ENCODE data around the gene FANCB. TPM values are rescaled to one million over a fixed set of nuclear protein-coding genes. Genes with fewer than 3 reads are reported as not detected.

Gene FANCB
- total RNA-seq, 1 donor from 2014 or later, result 17.0 TPM

- Mint-ChIP-seq H3K27me3 (ENCODE audit: insufficient read depth) (no peaks in the 10 kb centered on the region), H3K4me3 (no peak overlapping the region), H3K9me3 (peaks cover 7% of the 10 kb centered on the region), H3K36me3 (ENCODE audit: low read depth) (no peaks in the 10 kb centered on the region), H3K27ac (no peak overlapping the region), H3K4me1 (ENCODE audit: low read depth) (no peaks in the 10 kb centered on the region)
- intact Hi-C loops (cut with micrococcal nuclease), result no loop called here
- DNase-seq (ENCODE audit: low spot score), result no peak
Measured at GRCh38 chrX:14826319-14826718, 46.5 kb downstream of the FANCB start.

DNA sequence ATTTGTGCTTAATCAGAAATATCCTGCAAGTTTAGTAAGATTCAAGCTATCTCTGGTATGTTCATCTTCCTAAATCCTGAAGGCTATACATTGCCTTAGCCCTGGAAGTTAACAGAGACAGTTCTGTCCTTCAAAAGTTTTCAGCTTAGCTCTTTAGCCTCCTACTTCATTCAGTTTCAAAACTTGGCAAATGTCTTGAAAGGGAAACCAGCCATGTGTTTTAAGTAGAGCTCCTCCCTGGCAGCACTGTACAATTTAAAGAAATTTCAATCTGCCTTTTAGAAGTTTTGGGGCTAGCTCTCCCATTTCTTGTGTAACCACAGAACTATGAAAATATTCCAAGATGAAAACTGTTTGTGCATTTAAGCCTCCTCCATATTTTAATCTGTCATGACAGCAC is 47.0 kb downstream of the FANCB start:
- Mint-ChIP-seq H3K9me3 (peaks cover 7% of the 10 kb centered on the region), H3K36me3 (ENCODE audit: low read depth) (no peaks in the 10 kb centered on the region), H3K27ac (no peak overlapping the region), H3K4me3 (no peak overlapping the region), H3K4me1 (ENCODE audit: low read depth) (no peaks in the 10 kb centered on the region), H3K27me3 (ENCODE audit: insufficient read depth) (no peaks in the 10 kb centered on the region)
- intact Hi-C loops (cut with micrococcal nuclease), result no loop called here
- no peak for DNase-seq (ENCODE audit: low spot score)

GRCh38 chrX:14819769-14820168 is 53.1 kb downstream of the FANCB start:
- no peak for DNase-seq (ENCODE audit: low spot score)
- Mint-ChIP-seq H3K9me3 (no peaks in the 10 kb centered on the region), H3K4me3 (no peak overlapping the region), H3K27ac (no peak overlapping the region), H3K27me3 (ENCODE audit: insufficient read depth) (no peaks in the 10 kb centered on the region), H3K36me3 (ENCODE audit: low read depth) (no peaks in the 10 kb centered on the region), H3K4me1 (ENCODE audit: low read depth) (no peaks in the 10 kb centered on the region)
- intact Hi-C loops (cut with micrococcal nuclease), result no loop called here

DNA sequence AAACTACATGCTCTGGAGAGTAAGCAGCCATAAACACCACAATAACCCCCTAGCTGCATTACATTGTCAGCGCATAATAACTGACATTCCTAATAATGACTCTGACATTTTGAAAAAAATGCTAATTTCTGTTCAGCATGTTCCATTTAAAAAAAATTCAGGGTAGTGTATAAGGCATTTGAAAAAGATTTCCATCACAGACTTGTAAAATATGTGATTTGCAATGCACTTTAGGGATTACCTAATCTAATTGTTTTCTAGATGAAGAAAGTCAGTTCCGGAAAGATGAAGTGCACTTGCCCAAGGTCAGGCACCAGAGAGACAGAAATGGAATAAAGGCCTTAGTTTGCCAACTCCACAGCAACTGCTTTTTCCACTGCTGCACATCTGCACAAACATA is 55.3 kb downstream of the FANCB start:
- no peak for DNase-seq (ENCODE audit: low spot score)
- no peak overlapping the region for H3K27ac Mint-ChIP-seq
- no peaks in the 10 kb centered on the region for H3K9me3 Mint-ChIP-seq
- H3K4me3 Mint-ChIP-seq, result no peak overlapping the region
- no peaks in the 10 kb centered on the region for H3K27me3 Mint-ChIP-seq (ENCODE audit: insufficient read depth)
- no peaks in the 10 kb centered on the region for H3K36me3 Mint-ChIP-seq (ENCODE audit: low read depth)
- no peaks in the 10 kb centered on the region for H3K4me1 Mint-ChIP-seq (ENCODE audit: low read depth)
- intact Hi-C loops (cut with micrococcal nuclease), result no loop called here

DNA sequence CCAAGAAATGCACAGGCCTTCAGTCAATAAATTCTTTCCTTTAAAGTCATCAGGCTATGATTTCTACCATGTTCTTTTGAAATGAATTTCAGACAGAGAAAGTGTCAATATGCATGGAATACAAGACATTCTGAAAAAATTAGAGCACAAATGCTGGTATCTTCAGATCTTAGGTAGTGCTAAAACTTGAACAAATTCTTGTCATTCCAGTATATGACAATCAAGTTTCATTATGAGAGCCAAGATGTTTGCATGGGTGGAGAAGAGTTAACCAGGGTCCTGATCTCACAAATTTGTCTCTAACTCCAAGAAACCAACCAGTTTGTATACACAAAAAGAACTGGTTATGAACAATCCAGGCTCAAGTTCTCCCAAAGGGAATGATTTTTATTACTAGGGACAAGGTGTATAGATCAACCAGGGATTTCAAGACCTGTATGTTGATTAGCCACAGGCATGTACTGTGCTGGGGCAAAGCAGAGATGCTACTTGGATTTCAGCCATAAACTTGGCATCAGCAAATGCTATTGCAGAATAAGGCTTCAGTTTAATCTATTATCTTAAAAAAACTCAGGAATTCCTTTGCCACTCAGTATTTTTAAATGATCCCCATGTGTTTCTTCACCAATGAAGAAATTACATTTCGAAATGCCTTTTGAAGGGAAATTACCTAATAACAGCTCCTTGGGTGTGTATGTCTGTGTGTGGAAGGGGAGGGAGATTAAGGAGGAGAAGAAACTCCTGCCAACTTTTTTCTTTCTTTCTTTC is 69.7 kb downstream of the FANCB start:
- H3K4me3 Mint-ChIP-seq, result no peak overlapping the region

DNA sequence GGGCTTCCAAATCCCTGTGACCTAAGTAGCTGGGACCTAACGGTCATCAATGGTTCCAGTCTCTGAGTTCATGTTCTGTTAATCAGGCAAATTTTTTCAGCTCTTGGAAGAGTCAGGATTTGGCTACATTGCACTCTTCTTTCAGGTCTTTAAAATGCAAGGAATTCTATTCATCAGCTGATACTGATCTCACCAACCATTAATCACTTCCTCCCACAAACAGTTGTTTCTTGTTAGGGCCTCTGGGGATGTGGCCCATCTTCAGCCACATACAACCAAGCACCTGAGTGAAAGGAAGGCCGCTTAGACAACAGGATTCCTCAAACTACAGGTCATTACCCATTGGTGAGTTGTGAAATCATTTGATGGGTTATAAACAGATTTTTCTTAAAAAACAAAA is 71.7 kb downstream of the FANCB start:
- H3K27me3 Mint-ChIP-seq (ENCODE audit: insufficient read depth), result no peaks in the 10 kb centered on the region
- peaks cover 7% of the 10 kb centered on the region for H3K36me3 Mint-ChIP-seq (ENCODE audit: low read depth)
- intact Hi-C loops (cut with micrococcal nuclease), result no loop called here
- no peak for DNase-seq (ENCODE audit: low spot score)
- no peak overlapping the region for H3K4me3 Mint-ChIP-seq
- peaks cover 8% of the 10 kb centered on the region for H3K4me1 Mint-ChIP-seq (ENCODE audit: low read depth)
- peaks cover 28% of the 10 kb centered on the region for H3K9me3 Mint-ChIP-seq
- no peak overlapping the region for H3K27ac Mint-ChIP-seq

More for the DNA sequence above, 69.7 kb downstream of the FANCB start:
- DNase-seq (ENCODE audit: low spot score), result no peak
- Mint-ChIP-seq H3K27me3 (ENCODE audit: insufficient read depth) (no peaks in the 10 kb centered on the region), H3K9me3 (peaks cover 28% of the 10 kb centered on the region), H3K4me1 (ENCODE audit: low read depth) (peaks cover 8% of the 10 kb centered on the region), H3K27ac (no peak overlapping the region), H3K36me3 (ENCODE audit: low read depth) (peaks cover 7% of the 10 kb centered on the region)
- intact Hi-C loops (cut with micrococcal nuclease), result no loop called here

DNA sequence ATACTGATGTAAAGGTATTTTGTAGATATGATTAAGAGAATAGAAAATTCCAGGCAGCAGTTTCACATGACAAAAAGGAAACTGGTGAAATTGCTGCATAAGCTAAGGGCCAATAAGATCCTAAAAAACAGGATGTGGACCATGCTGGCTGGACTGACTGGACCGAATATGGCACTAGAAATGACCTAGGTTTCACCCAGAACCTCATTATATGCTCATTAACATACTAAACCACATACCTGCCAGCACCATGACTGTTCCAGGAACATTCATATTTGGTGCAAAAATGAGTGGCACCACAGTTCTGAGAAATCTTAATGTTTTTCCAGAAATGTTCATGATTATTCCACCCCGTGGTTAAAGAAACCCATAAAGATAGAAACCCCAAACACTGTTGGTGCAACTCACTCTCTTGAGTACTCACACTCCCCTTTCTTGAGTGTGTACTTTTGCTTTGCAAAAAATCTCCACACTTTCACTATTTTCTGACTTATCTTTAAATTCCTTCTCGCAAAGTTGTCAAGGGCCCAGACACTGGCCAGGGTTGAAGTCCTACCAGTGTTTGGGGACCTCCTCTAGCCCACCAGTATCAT is 74.0 kb downstream of the FANCB start:
- no peak for DNase-seq (ENCODE audit: low spot score)
- peaks cover 18% of the 10 kb centered on the region for H3K9me3 Mint-ChIP-seq
- intact Hi-C loops (cut with micrococcal nuclease), result loop anchor here (2.0 to 5.0 kb wide), 4 partner anchors 74 to 403 kb away; partner anchors contain the start of genes FANCB and MOSPD2
- H3K4me3 Mint-ChIP-seq, result no peak overlapping the region
- H3K36me3 Mint-ChIP-seq (ENCODE audit: low read depth), result peaks cover 8% of the 10 kb centered on the region
- peak overlapping the region; percentile 42 for H3K27ac Mint-ChIP-seq
- no peaks in the 10 kb centered on the region for H3K27me3 Mint-ChIP-seq (ENCODE audit: insufficient read depth)
- peaks cover 8% of the 10 kb centered on the region for H3K4me1 Mint-ChIP-seq (ENCODE audit: low read depth)

Other genes with a start within 250 kb of the FANCB start
- 14.3 and 15.1 TPM in 2 replicates for gene MOSPD2, start 352 bp upstream of the FANCB start, total RNA-seq

Measured in activated T-helper 1 cell treated with anti-CD3 and anti-CD28 coated beads, Interleukin-12 subunit alpha, Interleukin-12 subunit beta, Interleukin-2, Interleukin-4 antibody, amounts not matched to agents 30 ng/mL and 10 ng/mL and 1 ng/mL, durations not matched to agents 14 hours and 24 hours and 36 hours (primary cell).